Retina (tissue), 1 donor: Measurements from ENCODE around the gene HOXB9.

ENCODE experiments used
- DNase-seq: peaks from one replicate; pipeline ENCODE4 v3.0.0-alpha.2; 2016

HOXB9 gene

DNA sequence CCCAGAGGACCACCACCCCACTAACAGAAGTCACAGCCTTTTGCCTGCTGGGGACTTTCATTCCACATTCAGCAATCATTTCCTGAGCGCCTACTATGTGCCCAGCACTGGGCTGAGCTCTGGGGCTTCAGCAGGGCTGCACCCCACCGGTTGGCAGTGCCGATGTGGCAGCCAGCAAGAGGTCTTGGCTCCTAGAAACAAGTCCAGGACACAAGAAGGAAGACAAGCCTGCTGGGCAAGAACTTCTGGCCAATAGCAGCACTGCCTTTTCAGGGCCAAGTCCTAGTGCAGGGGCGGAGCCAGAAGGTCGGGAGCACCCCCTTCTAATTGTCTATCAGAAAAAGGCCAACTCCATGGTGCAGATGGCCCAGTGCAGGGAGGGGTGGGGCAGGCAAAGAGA, 13.0 kb upstream of the HOXB9 start:
- DNase-seq: peak; percentile 7

DNA sequence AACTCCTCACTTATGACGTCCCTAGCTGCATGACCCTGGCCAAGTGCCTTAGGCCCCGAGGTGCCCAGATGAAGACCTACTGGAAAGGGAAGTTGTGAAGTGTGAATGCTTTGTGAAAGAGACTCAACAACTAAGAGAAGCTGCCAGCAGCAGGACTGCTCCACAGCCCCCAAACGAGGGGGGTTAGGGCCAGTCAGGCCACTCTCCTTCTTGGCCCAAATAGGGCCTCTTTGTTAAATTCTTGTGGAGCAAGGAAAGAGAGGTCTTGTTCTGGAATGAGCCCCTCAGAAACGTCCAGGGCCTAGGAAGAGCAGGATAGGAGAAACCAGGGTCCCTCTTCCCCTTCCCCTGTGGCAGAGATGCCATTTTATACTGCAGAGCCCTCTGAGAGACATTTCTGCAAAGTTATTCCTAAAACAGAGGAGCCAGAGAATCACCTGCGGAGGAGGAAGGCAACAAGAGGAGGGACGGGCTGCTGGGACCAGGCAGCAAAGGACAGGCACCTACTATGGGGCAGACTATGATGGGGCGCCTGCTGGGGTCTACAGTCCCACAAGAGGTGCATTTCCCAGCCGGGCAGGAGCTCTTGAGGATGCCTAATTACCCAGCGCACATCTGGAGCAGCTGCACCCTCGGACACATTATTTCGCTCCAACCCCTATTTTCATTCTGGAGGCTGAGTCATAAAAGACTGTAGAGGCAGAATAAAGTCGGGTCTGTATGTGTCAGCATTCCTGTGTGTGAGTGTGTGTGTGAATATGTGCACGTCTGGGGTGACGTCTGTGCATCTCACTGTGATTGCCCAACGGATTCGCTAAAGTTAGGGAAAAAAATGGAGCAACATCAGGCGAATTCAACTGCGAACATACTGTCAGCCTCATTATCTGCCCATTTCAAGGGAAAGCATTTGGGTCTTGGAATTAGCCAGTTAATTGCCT, 11.4 kb upstream of the HOXB9 start:
- DNase-seq: peak; percentile 6

DNA sequence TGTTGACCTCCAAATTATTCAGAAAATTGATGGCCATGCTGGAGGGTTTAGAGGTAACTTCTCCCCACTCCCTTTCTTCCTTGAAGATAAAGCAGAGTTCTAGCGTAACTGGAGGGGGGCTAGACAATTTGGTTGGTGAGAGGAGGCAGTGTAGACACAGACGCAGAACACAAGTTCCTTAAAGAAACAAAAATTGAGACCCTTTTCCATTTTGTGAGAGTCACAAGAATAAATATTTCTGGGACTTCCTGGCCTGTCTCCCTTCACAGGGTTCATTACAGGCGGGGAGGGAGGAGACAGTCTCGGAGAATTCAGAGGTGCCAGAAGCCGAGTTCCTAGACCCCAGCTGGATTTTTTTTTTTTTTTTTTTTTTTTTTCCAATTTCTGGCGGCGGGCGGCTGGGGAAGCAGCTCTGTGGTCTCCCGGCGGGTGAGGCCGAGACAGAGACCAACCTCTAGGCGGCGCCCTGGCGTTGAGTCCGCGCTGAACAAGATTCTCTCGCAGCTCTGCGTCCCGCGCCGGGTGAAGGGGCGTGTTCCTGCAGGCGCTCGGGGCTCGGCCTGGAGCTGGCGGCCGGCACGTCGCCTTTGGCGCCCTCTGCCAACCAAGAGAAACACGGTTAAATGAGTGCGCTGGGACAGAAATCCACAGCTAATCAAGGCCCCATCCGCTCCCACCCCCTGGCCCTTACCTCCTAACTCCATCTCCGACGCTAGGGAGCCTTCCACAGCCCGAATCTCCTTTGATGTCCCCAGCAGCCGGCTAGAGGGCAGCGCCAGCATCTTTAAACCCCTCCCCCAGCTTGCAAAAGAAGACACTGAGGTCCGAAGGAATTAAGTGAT, 10.2 kb upstream of the HOXB9 start:
- DNase-seq: peak; percentile 89

DNA sequence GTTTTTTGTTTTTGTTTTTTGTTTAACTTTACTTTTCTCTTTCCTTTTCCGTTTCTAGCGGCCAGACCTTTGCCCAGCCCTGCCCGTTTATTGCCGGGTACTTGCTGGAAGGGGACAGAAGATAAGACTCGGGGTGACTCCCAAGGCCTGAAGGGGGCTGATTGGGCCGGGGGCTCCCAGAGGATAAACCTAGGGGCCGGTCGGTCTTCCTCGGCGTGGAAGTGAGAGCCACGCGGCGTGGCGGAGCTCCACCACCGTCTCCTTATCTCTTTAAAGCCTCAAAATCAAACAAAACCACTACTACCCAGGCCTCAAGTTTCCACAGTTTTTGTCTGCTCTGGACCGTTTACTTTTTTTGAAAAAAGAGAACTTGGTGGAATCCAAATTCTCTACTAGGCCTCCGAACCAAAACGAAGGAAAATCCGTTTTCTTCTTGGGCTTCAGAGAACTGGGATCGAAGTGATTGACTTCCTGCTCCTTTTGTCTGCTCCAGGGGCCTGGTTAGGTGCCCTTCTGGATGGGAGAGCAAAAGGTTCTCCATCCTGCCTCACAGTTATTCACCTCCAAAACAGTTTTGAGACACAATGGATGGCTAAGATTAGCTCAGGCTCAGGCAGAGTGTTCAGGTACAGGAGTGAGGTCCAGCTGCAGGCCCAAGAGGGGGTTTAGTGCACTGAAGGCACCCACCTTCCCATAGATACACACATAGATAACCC, 8.5 kb upstream of the HOXB9 start:
- DNase-seq: peak; percentile 42

DNA sequence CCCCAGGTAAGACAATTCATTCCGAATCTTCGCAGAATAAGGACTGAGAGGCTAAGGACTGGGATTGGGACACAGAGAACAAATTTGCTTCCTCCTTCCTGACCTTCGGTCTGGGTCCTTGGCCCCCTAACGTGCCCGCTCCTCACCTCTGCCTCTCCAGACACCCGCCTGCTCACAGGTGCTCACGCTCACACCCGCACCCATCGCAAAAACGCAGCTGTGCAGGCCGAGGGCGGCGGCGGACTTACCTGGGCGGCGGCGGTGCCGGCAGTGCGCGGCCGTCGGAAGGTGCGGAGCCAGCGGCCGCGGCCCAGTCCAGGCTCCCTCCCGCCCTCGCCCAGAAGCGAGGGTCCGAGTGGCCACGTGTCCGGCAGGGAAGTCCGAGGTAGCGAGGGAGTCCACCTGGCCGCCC, 7.1 kb upstream of the HOXB9 start:
- peak; percentile 28 for DNase-seq

DNA sequence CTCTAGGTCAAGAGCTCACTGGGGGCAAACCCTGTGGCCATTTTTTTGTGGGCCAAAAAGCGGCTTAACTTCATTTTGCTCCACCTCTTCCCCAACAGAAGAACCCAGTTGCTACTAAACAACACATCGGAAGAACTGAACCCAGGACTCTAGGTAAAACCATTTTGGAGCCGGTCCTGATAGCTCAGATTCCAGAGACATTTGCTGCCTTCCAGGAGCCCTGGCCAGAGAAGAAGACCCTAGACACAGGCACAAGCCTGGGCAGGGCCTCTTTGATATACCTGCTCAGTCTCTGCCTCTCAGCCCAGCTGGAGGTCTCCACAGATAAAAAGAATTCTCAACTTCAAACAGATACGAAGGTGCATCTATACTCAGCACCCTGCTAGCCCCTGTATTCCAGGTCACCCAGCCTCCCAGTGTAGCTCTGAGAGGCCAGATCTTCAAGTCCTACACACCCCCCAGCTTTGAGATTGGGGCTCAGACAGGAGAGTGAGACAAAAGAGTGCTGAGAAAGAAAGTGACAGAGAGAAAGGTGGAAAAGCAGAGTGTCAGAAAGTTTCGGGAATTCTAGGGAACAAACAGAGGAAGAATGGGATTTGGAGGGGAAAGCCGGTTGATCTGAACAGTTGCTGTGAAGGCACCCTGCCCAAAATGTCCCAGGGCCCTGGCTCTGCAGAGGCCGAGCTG, 6.6 kb upstream of the HOXB9 start:
- peak; percentile 44 for DNase-seq

DNA sequence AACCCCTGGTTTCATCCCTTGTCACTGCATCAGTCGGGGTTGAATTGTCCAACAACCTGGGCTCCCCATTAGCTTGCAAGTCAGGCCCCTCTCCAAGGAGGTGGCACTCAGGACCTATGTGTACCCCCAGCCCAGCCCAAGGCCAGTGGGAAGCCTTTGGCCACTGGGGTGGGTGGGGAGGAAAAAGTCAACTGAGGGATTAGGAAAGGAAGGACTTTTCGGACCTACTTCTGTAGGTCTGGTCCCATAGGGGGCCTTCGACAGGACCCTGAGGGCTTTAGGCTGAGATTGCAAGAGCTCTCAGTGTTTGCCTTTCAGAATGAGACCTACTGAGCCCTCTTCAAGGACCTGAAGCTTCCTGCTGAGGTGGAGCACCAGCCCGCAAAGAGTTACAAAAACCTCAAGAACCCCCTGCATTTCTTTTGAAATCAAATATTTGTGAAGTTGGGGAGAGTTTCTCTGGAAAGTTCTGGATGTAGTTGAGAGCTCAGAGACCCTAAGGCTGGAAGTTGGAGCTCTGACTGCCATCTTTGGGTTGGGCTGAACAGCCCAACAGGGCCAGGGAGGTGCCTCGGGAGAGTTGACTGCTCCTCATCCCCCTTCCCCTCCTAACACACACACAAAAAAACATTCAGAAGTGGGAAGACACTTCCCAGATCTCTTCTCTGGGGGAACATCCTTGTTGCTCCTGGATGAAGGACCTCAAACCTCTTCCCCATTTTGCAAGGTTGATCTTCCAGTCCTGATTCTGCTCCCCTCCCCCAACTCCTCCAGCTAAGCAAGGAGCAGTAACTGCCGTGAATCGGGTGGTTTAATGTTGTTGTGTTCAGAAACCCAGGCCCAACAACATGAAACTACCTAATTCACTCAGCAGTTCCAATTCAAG, 5.8 kb upstream of the HOXB9 start:
- peak; percentile 18 for DNase-seq

DNA sequence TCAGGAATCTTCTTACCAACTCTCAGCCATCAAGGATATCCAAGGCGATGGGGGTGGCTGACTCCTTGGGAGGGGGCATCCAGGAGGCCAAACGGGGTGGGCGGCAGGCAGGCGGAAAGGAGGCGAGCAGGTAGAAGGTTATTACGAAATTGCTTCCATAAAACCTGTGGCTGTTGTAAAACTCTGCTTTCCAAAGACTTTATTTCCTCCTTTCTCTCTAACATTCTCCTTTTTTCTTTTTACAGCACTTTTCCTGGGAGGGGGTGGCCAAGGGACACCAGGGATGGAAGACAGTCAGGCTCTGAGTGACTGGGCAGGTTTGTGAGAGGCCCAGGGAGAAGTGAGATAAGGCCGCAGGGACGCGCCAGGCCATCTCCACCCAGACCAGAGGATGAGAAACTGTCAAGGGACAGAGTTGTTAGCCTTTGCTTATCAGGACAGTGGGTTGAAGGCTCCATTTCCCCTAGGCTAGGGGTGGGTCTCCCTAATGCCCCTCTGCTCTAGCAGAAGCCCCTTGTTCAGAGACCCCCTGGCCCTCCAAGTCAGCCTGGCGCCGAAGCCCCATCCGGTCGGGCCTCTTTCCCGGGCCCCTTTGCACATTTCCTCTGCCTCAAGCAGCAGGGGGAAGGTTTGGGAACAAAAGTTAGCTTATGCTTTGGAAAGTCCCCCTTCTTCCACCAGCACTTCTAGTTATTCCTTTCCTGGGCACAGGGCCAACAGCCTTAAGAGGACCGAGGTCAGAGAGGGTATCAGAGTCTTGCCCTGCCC, 5.0 kb upstream of the HOXB9 start:
- DNase-seq: no peak

DNA sequence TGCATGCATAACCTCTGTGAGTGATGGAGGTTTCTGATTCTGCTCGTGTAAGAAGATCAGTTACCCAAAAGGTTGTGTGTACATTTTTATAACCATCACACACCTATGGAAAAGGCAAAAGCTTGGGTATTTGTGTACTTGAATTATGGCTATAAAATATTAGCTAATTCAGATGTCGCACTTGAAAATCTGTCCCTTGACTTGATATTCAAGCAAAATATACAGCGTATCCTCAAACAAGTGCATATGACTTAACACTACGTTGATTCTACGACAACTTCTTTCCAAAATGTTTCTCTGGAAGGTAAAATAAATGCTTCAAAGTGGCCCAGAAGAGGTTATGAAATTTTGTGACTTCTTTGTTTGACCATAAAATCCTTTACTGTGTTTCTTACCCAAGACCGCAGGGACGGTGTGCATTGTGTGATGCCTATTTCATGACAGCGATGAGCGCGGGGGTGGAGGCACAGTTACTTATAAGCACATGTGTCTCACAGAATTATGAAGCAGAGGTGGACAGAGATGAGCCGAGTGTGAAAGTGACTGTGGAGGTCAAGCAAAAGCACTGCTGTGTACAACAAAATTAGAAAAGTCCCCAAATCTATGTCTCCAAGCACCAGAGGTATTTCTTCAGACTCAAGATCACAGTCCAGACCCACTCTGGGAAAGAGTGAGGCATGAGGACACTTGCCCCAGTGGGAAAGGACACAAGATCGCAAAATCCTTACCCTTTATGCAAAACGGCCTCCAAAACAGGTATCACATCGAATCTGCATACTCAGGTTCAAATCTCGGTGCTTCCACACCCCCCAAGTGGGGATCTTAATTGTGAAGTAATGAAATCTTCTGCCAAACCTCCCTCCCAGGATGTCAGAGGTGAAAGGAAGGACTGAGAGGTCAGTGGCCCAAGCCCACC, 4.1 kb upstream of the HOXB9 start:
- DNase-seq: no peak

DNA sequence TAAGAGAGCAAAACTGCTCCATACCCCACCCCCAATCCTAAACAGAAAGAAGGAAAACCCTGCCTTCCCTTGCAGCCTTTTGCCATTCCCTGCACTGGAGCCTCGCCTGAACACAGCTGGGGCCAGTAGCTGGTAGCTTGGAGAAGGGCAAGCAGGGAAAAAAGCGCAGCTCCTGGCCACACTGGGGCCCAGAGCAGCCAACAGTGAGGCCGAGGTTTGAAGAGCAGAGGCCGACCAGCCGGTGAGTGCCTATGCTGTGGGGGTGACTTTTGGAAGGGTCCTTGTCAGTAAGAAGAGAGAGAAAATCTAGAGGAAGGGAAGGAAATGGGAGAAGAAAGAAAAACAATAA, 3.2 kb upstream of the HOXB9 start:
- no peak for DNase-seq

DNA sequence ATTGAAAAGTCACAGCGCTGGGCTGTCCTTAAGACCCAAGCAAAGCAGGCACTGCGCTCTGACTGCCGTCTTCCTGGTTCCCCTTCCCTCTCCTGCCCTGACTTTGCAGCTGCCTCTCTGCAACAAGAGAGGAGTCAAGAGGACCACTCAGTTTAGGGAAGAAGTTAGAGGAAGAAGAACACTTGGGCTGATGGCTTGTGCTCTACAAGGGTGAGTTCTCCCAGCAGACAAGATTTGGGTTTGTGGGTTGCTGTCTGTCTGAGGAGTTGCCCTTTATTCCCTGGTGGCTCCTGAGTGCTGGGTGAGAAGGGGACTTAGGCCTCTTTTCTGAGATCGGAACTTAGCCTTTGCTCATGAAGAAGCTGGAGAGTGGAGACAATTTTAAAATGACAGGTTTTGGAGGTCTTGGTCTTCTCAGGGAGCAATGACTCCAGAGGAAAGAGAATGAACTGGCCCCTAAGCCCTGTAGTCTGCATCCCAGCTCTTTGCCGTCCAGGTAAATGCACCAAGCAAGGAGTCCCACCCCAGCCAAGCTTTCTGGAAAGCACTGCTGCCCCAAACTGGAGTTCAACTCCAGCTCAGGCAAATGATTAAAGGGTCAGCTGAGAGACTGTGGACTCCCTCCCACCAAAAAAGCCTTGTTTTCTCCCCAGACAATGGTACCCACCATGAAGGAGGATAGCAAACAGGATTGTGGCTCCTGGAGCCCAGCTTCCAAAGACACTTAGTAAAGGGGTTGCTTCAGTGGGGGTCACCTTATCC, 2.7 kb upstream of the HOXB9 start:
- DNase-seq: no peak

DNA sequence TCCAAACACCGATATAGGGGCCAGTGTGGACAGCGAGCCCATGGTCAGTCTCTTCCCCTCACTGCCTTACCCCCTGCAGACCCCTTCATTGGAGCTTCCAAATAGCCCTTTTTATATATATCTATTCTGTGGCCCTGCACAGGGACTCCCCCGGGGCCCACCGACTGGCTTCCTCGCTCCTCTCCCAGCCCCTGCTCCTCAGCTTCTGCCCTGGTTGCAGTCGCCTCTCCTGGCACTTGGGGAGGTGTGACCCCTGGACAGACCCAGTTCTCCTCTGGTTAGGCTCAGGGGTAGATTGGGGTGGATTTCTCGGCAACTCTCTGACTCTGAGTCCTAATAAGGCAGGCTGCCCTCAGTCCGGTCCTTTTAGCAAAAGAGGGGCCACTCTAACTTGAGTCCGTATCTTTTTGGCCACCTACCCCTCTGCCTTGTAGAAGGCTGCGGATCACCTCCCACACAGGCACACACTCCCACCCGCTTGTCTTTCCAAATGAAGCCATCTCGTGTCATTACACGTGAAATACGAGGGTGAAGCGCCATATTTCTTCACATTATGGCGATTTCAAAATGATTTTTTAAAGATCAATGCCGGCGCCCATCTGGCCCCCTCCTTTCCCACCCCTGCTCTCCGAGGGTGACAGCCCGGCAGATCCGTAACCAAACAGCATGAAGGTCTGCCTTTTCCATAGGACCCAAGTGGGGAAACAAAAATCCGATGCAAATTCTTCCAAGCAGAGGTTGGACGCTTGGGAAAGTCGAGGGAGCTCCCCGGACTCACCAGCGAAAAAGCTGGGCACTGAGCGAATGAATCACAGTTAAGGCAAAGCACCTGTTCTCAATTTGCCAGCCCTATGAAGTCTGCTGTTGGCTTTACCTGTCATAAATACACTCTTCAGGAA, 1.7 kb upstream of the HOXB9 start:
- DNase-seq: no peak

DNA sequence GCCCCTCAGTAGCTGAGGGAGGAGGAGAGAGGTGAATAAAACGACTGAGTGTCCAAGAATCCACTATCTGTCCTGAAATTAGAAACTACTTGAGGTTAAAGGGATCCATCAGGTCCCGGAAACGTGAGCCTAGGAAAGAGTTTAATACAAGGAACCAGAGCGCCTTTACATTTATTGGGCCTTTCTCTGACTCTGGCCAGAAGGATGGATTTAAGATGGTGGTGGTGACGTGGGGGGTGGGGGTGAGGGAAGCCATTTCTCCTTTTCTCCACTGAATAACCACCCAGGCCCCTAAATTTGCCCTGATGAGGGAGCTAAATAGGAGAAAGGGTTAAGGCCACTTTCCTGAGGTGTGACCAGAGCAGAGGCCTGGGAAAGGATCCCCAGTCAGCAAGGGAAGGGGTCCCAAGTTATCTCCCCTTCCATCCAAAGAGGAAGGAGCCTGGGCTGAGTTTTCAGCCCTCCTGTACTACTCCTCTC, 1.0 kb upstream of the HOXB9 start:
- DNase-seq: no peak

DNA sequence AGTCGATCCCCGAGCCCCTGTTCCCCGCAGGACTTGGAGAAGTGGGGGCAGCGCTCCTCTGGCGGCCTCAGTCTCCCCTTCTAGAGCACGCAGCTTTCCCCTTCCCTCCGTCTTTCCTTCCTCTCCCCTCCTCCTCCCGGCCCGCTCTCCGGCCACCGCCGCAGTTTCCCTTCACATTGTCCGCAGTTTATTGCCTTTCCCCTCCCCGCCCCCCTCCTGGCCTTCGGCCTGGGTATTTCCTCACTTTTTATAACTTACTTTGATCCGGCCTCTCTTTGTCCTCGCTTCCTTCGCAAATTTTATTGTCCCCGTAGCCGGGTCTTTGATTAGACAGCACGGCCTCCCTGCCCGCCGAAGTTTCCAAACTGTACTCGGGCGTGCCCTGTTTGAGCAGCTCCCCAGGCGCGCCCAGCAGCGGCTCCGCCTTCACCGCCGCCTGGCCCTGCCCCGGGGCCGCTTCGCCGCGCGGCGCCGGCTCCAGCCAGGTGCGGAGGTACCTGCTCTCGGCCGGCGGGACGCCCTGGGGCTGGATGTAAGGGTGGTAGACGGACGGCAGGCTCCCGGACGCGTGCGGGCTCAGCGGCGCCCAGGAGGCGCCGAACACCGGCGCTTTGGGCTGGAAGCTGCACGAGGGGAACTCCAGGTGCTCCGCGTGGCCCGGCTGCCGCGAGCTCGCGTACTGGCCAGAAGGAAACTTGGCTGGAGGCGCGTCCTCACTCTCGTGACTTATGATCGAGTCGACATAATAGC, 488 bp downstream of the HOXB9 start:
- DNase-seq: no peak

DNA sequence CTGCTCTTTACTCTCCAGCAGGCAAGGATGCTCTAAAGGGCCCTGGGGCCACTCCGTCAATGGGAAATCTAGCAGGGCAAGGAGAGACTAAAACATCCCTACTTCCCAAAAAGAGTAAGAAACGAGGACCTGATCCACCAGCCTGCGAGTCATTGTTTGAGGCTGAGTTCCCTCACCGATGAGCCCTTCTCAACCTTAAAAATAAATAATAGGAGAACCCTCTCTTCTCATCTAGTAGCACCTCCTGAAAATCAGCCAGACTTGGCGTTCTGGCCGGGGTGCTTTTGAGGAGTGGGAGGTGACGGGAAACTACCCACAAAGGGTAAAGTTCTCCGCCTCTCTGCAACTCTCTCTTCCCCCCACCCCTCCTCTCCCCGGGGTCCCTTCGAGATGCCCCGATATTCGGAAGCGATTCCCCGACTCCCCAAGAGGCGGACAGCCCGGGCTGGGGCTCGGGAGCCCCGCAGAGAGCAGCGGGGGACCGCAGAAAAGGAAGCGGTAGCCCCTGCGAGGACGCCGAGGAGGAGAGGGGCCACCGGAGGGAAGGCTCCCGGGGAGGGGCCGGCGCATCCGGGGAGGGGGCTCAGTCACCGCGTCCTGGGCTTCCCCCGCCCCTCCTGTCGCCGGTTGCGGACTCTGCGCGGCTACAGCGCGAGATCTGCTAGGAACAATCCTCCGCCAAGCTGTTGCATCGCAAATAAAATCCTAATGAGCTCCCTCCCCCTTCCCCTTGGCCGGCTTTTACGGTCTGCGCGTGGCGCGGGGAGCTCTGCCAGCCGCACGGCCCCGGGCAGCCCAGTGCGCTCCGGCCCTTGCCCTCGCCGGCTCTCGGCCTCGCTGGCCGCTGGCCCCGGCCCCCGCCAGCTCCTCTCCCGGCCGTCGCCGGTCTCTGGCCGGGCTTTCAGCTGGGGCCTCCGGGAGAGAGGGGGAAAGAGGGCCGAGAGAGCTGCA, 1.3 kb downstream of the HOXB9 start:
- no peak for DNase-seq

DNA sequence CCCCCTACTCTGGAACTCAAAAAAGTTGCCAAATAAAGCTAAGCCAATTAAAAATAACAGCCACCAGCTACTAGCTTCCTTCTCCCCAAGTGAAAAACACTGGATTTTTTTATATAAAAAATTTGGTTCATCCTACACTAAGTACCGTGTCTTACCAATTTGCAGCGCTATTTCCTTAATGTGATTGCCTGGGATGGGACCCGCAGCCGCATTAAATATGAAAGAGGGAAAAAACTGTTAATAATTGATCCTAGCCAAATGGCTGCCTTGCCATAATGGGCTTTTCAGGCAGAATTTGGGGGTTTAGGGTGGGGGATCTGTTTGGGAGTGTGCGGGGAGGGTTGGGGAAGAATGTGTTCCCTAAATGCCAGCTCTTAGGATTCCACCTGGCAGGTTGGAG, 2.0 kb downstream of the HOXB9 start:
- DNase-seq: no peak
